Fibroblast of skin of right quadriceps (primary cell): Measurements from ENCODE around the gene ICAM4.
"Not testable (repeated sequence)": the region's sequence is repeated elsewhere in the genome, so short reads cannot be mapped to it uniquely, and the experiment has no call there.

ENCODE experiments used
- DNase-seq: peaks from one replicate; pipeline ENCODE4 v3.0.0-alpha.2; 2013

The ICAM4 gene, protein sequence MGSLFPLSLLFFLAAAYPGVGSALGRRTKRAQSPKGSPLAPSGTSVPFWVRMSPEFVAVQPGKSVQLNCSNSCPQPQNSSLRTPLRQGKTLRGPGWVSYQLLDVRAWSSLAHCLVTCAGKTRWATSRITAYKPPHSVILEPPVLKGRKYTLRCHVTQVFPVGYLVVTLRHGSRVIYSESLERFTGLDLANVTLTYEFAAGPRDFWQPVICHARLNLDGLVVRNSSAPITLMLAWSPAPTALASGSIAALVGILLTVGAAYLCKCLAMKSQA

DNA sequence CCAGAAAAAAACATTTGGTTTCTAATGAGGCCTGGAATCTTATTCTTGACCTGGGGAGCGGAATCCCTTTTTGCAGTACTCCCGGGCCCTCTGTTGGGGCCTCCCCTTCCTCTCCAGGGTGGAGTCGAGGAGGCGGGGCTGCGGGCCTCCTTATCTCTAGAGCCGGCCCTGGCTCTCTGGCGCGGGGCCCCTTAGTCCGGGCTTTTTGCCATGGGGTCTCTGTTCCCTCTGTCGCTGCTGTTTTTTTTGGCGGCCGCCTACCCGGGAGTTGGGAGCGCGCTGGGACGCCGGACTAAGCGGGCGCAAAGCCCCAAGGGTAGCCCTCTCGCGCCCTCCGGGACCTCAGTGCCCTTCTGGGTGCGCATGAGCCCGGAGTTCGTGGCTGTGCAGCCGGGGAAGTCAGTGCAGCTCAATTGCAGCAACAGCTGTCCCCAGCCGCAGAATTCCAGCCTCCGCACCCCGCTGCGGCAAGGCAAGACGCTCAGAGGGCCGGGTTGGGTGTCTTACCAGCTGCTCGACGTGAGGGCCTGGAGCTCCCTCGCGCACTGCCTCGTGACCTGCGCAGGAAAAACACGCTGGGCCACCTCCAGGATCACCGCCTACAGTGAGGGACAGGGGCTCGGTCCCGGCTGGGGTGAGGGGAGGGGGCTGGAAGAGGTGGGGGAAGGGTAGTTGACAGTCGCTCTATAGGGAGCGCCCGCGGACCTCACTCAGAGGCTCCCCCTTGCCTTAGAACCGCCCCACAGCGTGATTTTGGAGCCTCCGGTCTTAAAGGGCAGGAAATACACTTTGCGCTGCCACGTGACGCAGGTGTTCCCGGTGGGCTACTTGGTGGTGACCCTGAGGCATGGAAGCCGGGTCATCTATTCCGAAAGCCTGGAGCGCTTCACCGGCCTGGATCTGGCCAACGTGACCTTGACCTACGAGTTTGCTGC lies at the start of gene ICAM4:
ICAM4 (plus strand) TSS at position 153 of the 935 bp plus-strand sequence; CDS start at position 211, 58 bp downstream.
- no peak for DNase-seq

DNA sequence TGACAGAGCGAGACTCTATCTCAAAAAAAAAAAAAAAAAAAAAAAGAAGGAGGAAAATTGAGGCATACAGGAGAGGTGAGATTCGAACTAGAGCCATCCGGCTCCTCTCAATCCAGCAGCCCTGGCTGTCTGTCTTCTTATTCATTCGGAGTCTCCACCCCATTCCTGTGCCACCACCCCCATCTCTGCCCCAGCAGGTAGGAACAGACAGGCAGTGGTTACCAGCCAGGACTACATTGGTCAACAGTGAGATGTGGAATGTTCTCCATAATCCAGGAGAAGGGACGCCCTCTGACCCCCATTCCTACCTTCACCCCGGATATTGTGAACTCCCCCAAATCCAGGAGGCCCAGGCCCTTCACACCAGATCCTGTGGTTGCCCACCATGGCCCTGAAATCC lies 49.1 kb upstream of the ICAM4 start:
- no peak for DNase-seq

DNA sequence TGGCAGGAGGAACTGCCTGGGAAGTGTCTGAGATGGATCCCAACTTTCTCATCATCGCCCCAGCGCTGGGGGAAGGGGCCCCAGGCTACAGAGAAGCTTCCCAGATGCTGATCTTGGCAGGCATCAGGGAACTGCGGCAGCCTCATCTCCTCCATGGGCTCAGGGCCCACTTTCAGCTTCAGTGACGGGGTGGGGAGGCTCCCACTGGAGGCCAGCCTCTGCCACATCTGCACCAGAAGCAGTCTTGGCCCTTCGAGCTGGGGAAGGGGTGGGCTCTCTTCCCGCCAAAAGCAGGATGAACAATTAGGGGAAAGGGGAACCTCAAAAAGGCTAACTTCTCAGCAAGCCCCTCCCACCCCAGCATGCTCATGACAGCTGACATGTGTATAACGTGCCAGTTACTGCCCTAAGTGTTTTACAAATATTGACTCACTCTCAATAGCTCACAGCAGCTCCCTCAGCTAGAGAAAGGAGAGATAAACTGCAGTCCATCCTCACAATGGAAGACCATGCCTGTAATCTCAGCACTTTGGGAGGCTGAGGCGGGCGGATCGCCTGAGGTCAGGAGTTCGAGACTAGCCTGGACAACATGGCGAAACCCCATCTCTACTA lies 48.5 kb upstream of the ICAM4 start:
- DNase-seq: peak; percentile 86

DNA sequence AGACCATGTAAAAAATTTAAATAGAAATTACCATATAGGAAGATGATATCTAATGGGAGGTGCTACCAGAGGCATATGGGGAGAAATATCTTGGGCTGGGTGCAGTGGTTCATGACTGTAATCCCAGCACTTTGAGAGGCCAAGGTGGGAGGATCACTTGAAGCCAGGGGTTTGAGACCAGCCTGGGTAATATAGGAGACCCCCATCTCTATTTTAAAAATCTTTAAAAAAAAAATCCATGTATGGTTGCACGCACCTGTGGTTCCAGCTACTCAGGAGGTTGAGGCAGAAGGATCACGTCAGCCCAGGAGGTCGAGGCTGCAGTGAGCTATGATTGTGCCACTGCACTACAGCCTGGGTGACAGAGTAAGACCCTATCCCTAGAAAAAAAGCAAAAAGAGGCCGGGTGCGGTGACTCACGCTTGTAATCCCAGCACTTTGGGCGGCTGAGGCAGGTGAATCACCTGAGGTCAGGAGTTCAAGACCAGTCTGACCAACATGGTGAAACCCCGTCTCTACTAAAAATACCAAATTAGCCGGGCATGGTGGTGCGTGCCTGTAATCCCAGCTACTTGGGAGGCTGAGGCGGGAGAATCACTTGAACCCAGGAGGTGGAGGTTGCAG lies 44.8 kb upstream of the ICAM4 start:
- DNase-seq: not testable (repeated sequence)

DNA sequence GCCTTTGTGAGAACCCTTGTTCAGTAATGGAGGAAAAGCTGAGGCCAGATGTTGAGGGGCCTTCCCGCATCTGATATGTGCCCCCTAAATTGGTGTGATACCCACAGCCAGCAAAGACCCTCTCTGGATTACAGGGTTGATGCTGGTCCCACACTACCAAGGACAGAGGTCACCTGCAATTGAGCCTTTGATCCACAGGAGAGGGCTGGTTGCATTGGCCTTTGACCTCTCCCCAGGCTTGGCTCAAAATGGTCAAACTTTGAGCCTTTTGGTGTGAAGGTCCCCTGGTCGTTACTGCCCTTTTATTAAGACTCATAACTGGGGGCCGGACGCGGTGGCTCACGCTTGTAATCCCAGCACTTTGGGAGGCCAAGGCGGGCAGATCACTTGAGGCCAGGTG lies 43.1 kb upstream of the ICAM4 start:
- DNase-seq: no peak

DNA sequence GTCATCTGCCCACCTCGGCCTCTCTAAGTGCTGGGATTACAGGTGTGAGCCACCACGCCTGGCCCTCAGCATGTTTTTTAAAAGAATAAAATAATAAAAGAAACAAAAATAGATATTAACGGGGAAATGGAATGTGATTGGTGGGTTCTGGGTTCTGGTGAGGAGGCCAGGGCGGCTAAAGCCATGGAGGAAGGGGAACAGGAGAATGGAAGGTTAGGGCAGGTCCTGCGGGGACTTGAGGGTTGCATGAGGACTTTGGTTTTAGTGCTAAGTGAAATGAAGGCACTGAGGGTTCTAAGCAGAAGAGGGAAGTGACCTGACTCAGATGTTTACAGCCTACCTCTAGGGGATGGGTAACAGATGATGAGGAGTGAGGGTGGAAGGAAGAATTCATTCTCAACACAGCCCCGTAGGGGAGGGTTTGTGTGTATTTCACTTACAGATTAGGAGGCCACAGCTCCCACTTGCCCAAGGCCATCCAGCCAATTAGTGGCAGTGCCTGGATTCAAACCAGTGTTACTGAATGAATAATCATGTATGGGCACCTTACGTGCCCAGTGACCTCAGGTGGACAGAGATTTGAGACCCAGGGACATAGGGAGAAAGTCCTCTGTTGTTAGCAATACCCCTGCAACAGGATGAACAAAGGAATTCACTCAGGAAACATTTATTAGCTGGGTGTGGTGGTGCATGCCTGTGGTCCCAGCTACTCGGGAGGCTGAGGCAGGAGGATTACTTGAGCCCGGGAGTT lies 41.4 kb upstream of the ICAM4 start:
- DNase-seq: no peak

DNA sequence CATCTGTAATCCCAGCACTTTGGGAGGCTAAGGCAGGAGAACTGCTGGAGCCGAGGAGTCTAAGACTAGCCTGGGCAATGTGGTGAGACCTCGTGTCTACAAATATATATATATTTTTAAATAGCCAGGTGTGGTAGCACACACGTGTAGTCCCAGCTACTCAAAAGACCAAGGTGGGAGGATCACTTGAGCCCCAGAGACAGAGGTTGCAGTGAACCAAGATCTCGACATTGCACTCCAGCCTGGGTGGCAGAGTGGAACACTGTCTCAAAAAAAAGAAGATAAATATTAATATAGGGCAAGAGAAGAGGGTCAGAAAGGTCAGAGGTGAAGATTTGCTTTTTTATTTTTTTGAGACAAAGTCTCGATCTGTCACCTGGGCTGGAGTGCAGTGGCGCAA lies 40.2 kb upstream of the ICAM4 start:
- no peak for DNase-seq

DNA sequence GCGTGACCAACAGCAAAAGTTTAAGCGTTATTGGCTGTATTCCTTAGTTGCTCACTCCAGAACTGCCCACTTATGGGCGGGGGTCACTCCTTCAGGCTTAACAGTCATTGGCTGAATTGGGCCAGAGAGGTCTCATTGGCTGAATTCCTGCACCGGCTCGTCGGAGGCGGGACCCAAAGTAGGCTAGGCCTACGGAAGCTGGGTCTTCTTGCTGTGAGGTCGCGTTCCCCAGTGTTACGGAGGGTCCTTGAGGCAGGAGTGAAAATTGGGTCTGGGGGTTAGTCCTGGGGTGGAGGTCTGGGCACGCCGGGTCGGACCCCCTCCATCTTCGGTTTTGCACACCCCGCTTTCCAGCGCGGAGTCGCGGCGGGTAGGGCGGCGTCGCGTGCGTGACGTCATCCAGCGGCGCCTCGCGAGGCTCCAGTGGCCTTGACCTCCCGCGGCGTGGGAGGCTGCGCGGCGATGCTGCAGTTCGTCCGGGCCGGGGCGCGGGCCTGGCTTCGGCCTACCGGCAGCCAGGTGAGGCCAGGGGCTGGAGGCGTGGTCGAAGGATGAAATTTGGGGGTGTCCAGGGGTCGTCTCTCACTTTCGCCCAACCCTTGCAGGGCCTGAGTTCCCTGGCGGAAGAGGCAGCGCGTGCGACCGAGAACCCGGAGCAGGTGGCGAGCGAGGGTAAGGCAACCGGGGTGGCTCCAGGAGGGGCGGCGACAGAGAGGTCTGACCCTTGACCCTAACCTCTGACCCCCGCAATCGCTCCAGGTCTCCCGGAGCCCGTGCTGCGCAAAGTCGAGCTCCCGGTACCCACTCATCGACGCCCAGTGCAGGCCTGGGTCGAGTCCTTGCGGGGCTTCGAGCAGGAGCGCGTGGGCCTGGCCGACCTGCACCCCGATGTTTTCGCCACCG lies 34.7 kb upstream of the ICAM4 start, which contains the start of gene MRPL4:
MRPL4 (plus strand) TSS at position 423 of the 903 bp plus-strand sequence; CDS start at position 463, 40 bp downstream.
- peak; percentile 99 for DNase-seq

DNA sequence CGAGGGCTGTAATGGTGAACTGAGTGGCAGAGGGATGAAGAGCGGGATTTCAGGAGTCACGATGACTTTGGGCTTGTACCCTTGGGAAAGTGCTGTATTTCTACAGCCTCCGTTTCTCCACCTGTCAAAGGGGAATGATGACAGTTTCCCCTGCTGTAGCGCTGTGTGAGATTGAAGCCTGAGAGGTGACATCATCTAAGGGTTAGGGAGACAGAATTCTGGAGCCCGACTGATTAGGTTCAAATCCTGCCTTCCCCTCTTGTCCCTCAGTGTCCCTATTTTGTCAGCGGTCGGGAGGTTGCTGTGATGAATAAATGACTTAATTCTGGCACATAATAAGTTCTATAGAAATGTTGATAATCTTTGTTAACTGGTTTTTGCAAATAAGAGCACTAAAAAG lies 34.0 kb upstream of the ICAM4 start:
- DNase-seq: no peak

DNA sequence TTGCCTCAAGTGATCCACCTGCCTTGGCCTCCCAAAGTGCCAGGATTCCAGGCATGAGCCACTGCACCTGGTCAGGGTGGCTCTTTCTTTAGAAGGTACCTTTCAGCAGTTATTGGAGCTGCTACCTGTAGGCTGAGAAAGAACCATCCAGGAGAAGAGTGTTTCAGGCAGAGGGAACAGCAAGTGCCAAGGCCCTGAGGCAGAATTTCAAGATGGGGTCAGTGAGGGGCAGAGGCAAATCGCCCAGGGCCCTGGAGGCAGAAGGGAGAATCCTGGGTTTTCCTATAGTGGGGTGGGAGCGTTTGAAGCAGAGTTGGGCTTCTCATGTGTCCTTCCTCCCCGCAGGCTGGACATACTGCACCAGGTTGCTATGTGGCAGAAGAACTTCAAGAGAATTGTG lies 32.5 kb upstream of the ICAM4 start:
- no peak for DNase-seq

DNA sequence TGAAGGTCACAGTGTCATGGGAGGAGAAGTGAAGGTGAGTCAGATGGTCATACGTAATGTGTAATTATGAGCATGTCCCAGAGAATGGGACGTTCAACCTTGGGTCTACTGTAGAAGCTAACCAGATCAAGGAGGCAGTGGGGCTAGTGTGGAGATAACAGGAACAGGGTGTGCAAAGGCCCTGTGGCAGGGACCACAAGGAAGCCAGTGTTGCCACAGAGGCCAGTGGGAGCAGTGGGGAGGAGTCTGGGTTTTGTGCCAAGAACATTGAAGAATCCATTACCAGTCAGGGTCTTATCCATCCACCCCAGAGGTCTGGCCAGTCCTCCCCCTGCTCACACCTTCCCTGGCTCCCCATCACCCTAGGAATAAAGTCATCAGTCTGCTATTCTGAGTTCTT lies 31.4 kb upstream of the ICAM4 start:
- DNase-seq: no peak

DNA sequence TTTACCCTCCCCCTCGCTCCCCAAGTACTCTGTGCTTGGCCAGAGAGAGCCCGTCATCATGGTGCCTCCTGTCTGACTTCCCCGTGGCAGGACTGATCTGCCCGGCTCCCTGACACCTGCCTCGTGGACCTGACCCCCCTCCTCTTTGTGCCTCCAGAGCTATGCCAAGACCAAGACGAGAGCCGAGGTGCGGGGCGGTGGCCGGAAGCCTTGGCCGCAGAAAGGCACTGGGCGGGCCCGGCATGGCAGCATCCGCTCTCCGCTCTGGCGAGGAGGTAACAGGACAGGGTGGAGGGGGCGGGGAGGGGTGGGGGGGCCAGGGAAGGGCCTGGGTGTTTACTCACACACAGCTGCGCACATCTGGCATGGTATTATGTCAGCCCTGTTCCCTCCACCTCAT lies 30.2 kb upstream of the ICAM4 start:
- DNase-seq: no peak

DNA sequence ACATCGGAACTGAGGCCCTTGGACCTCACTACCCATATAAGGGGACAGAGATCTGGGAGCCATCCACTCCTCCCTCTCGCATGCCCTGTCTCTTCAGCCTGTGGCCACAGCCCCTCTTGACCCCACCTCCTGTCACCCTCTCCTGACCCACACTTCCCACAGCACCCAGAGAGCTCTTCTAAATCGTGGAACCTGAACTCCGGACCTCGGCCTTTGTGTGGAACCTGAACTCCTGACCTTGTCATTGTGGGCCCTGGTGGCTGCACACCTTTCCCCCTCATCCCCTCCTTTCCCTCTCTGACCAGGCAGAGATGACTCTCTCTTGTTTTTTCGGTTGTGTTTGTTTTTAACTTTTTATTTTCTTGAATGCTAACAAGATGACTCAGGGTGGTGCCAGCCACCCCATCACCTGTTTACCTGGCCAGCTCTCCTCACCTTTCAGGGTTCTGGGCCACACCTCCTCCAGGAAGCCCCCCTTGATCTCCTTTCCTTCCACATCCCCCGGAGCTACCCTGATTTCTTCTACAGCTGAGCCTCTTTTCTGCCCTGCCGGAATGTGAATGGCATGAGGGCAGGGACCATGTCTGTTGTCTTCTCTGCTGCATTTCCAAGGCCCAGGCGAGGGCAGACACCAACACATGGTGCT lies 29.7 kb upstream of the ICAM4 start:
- DNase-seq: no peak

DNA sequence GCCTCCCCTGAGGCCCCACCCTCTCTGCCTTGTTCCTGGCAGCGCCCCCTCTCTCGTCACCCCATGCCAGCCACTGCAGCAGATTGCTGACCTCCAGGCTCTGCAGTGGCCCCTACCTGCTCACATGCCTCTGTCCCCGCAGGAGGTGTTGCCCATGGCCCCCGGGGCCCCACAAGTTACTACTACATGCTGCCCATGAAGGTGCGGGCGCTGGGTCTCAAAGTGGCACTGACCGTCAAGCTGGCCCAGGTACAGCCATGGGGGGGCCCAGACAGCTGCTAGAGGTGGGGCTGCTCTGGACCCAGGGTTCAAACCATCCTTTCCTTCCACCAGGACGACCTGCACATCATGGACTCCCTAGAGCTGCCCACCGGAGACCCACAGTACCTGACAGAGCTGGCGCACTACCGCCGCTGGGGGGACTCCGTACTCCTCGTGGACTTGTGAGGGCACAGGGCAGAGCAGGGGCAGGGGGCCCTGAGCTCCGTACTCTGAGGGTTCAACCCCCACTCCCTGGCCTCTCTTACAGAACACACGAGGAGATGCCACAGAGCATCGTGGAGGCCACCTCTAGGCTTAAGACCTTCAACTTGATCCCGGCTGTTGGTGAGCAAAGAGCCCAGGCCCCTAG lies 28.6 kb upstream of the ICAM4 start:
- no peak for DNase-seq

DNA sequence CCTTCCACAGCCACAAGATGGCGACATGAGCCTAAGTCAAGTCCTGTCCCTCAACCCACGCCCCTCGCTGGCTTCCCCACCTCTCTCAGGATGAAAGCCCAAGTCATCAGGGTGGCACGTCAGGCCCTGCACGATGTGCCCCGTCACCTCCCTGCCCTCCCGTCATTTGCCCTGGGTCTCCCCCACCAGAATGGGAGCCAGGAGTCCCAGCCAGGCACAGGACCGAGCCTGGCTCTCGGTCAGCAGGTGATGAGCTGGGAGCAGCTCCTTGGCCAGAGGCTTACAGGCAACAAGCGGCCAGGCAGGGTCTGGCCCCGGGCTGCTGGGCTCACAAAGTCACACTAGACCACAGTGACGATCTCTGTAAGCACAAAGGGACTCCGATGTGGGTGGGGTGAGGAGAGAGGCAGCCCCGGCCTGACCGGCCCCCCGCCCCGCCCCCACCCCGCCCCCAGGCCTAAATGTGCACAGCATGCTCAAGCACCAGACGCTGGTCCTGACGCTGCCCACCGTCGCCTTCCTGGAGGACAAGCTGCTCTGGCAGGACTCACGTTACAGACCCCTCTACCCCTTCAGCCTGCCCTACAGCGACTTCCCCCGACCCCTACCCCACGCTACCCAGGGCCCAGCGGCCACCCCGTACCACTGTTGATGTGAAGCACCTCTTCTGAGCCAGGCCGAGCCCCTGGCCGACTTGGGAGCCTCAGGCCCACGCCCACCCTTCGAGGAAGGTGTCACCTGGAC lies 27.4 kb upstream of the ICAM4 start:
- peak; percentile 80 for DNase-seq

DNA sequence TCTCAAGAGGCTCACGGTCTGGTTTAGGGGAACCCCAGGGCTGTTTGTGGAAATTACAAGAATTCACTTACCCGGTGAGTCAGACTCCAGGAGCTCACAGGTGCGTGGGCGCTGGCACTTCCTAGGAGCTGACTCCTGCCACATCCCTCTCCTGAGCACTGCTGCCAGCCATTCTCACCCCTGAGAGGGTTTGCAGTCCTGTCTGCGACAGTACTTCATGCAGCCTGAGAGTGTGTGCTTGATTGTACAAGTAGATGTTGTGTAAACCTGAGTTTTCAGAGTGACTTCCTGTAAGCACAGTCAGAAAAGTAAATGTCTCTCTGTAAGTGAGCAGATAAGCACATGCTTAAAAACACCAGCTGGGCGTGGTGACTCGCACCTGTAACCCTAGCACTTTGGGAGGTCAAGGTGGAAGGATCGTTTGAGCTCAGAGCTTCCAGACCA lies 26.6 kb upstream of the ICAM4 start:
- DNase-seq: no peak

DNA sequence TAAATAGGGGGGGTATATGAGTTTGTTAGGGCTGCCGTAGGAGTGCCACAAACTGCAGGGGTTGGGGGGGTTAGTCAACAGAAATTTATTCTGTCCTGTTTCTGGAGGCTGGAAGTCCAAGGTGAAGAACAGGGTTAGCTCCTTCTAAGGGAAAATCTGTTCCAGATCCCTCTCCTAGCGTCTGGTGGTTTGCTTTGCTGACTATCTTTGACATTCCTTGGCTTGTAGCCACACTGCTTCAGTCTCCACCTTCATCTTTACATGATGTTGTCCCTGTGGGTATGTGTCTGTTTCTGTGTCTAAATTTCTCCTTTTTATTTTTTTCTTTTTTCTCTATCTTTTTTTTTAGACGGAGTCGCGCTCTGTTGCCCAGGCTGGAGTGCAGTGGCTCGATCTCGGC lies 24.0 kb upstream of the ICAM4 start:
- DNase-seq: peak; percentile 53

DNA sequence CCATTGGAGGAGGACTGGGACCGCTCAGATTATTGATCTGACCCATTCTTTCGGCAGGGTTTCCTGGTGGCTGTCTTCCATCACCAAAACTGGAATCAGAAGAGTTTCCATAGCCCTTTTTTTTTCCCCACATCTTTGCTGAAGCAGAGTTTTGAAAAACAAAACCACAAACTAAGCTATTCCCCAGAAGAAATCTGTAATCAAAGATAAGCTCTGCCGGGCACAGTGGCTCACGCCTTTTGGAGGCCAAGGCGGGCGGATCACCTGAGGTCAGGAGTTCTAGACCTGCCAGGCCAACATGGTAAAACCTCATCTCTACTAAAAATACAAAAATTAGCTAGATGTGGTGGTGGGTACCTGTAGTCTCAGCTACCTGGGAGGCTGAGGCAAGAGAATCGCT lies 20.0 kb upstream of the ICAM4 start:
- DNase-seq: no peak

DNA sequence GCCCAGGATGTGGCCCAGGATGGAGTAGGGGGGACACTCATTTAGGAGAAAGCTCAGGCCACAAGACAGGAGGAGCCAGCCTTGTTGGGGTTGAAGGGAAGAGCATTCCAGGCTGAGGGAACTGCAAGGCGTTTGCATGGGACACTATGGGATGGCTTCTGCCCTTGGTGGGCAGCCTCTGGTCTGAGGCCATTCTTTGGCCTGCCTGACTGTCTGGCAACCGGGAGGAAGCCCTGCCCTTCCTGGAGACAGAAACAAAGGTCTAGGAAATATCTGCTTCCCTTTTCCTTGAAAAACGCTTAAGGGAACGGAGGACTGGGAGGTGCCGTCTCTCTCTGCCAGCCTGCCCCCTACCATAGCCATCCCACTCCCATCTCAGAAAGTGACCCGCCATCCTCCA lies 18.7 kb upstream of the ICAM4 start:
- DNase-seq: no peak
